ENCODE data around the gene NAT8L.

NAT8L gene

GRCh38 chr4:2103127-2103842 lies 44.2 kb downstream of the NAT8L start:
- H3K27me3 Mint-ChIP-seq (ENCODE audit: low read depth) = peaks cover 10% of the 10 kb centered on the region
- H3K9me3 Mint-ChIP-seq = peaks cover 42% of the 10 kb centered on the region
- no peak overlapping the region for H3K4me3 Mint-ChIP-seq
- H3K4me1 Mint-ChIP-seq (ENCODE audit: low read depth) = peaks cover 4% of the 10 kb centered on the region
- no peak overlapping the region for H3K27ac Mint-ChIP-seq
- peaks cover 17% of the 10 kb centered on the region for H3K36me3 Mint-ChIP-seq (ENCODE audit: low read depth)

GRCh38 chr4:2103843-2104547 lies 44.9 kb downstream of the NAT8L start:
- peaks cover 17% of the 10 kb centered on the region for H3K36me3 Mint-ChIP-seq (ENCODE audit: low read depth)
- no peak overlapping the region for H3K27ac Mint-ChIP-seq
- peaks cover 4% of the 10 kb centered on the region for H3K4me1 Mint-ChIP-seq (ENCODE audit: low read depth)
- H3K9me3 Mint-ChIP-seq = peaks cover 42% of the 10 kb centered on the region
- H3K27me3 Mint-ChIP-seq (ENCODE audit: low read depth) = peaks cover 13% of the 10 kb centered on the region
- H3K4me3 Mint-ChIP-seq = no peak overlapping the region

- H3K36me3 Mint-ChIP-seq (ENCODE audit: low read depth) = peaks cover 17% of the 10 kb centered on the region
- peaks cover 4% of the 10 kb centered on the region for H3K4me1 Mint-ChIP-seq (ENCODE audit: low read depth)
- H3K9me3 Mint-ChIP-seq = peaks cover 38% of the 10 kb centered on the region
- H3K4me3 Mint-ChIP-seq = no peak overlapping the region
- H3K27me3 Mint-ChIP-seq (ENCODE audit: low read depth) = peaks cover 19% of the 10 kb centered on the region
- no peak overlapping the region for H3K27ac Mint-ChIP-seq
Measured at GRCh38 chr4:2104556-2105345, 45.6 kb downstream of the NAT8L start.

- Mint-ChIP-seq H3K27ac (no peak overlapping the region), H3K9me3 (peaks cover 38% of the 10 kb centered on the region), H3K4me3 (no peak overlapping the region), H3K4me1 (ENCODE audit: low read depth) (peaks cover 4% of the 10 kb centered on the region), H3K36me3 (ENCODE audit: low read depth) (peaks cover 13% of the 10 kb centered on the region), H3K27me3 (ENCODE audit: low read depth) (peaks cover 23% of the 10 kb centered on the region)
Measured at GRCh38 chr4:2105559-2105958, 46.4 kb downstream of the NAT8L start.

GRCh38 chr4:2116687-2117400 lies 57.7 kb downstream of the NAT8L start:
- Mint-ChIP-seq H3K36me3 (ENCODE audit: low read depth) (peaks cover 5% of the 10 kb centered on the region), H3K4me3 (no peak overlapping the region), H3K27me3 (ENCODE audit: low read depth) (peaks cover 13% of the 10 kb centered on the region), H3K27ac (no peak overlapping the region), H3K9me3 (peaks cover 4% of the 10 kb centered on the region), H3K4me1 (ENCODE audit: low read depth) (no peaks in the 10 kb centered on the region)
